ENCODE measurements around the gene ACBD6. TPM values are rescaled to one million over a fixed set of nuclear protein-coding genes. Genes with fewer than 3 reads are reported as not detected.
"Not testable (repeated sequence)": the region's sequence is repeated elsewhere in the genome, so short reads cannot be mapped to it uniquely, and the experiment has no call there.

ACBD6 gene
- total RNA-seq (2014; rRNA removed; shearing (Covaris generic)): 89.5 and 98.8 TPM in 2 replicates

DNA sequence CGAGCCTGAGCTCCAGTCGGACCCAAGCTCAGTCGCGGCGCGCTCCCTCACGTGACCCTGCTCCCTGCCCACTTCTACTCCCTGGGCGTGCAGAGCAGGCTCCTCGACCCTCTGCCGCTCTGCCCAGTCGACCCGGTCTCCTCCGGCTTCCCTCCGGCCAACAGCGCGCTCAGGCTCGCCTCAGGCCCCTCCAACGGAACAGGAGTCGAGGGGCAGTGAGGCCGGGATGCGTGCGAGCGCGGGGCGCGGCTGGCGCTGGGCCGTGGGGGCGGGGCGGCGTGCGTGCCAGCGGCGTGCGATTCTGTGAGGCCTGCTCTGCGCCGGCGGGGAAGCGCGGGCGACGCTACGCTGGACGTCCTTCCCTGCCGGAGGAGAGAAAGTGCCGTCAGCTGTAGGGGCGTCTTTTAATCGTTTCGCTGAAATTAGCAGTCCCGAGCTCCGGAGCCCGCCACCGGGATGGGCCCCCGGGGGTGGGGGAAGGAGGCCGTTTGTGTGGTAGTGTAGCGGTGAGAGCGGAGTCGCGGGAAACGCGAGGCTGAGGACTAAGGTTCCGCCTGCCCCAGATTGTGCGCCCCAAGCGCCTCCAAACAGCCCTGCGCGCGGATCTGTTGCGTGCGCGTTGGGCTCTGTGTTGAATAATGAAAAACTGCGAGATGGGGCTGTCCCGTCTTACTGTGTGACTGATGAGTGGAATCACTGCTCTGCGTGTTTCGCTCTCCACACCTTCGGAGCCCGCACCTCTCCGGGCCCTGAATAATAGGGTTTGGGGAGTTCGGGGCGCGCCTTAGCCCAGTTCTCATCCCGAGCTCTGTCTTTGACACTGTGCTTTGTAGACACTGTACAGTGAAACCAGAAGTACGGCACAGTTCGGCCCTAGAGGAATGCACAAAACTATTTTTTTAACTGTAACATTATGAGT is at the start of gene ACBD6:
Gene ACBD6, minus strand, starts transcription at position 217 of the 919 bp plus-strand sequence. CDS start 311 bp downstream, outside the sequence.
- peak; percentile 86 for DNase-seq (ENCODE audit: low spot score)
- in situ Hi-C loops (cut with HindIII; ENCODE audit: low sequenced_read_pairs): no loop called here

DNA sequence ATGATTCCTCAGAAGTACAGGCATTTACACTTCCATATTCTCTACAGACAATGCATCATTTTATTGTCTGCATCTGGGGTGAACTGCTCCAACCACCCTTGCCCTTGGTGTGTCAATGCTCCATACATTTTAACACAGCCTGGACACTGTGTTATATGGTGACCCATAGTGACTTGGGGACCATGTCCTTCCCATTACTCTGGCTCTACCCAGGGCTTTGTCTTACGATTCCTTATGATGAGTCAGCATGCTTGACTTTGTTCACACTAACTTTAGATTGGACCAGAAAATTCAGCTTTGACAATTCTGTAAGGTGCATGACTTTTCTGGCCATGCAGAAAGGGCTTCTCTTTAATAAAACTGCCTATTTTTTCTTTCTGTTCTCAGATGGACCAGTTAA is 49.6 kb upstream of the ACBD6 start:
- in situ Hi-C loops (cut with HindIII; ENCODE audit: low sequenced_read_pairs): no loop called here
- DNase-seq (ENCODE audit: low spot score): no peak

- DNase-seq (ENCODE audit: low spot score): no peak
- in situ Hi-C loops (cut with HindIII; ENCODE audit: low sequenced_read_pairs): no loop called here
These were observed 47.9 kb upstream of the ACBD6 start for GRCh38 chr1:180550241-180550640.

GRCh38 chr1:180549770-180550169 is 47.4 kb upstream of the ACBD6 start:
- in situ Hi-C loops (cut with HindIII; ENCODE audit: low sequenced_read_pairs); DNase-seq (ENCODE audit: low spot score): not testable (repeated sequence)

DNA sequence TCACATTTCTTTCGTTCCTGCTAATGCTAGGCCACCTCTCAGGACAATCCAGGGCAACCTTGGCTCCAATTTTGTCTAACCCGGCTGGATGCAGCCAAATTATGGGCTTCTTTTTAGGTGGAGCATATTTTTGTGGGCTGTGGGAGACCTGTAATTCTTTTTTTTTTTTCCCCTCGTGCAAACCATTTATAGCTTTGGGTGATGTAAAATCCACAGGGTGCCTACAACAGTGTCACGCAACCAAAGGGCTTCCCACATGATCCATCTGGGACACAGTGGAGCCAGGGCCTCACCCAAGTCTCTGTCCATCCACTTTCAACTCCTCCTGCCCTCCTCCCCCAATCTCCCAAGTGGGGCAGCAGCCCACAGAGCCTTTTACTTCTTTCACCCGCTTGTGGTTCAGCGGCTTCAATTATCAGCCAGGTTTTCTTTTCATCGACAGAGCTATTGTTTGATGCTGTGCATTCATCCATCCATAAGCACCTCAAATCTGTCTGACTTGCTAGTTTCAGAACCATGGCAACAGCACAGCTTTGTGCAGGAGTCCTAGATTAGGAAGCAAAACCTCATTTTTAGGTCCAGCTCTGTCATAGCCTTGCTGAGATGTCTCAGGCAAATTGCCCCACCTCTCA is 46.4 kb upstream of the ACBD6 start:
- no peak for DNase-seq (ENCODE audit: low spot score)
- in situ Hi-C loops (cut with HindIII; ENCODE audit: low sequenced_read_pairs): no loop called here

DNA sequence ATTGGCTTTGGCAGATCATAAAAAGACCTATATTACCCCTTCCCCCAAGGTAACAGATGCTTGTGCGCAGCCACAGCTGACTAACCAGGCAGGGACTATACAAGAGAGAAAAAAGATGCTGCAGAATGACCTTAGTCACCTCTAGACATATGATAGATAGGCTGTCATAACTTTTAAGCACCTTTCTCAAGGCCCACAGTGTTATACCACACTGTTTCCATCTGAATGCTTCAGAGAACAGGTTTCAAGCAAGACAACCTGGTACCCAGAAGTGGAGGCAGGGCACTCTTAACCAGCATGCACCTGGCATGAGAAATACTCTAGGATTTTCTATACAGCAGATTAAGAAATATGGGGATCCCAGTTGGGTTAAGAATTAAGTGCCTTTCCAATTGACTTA is 43.6 kb upstream of the ACBD6 start:
- in situ Hi-C loops (cut with HindIII; ENCODE audit: low sequenced_read_pairs): no loop called here

DNA sequence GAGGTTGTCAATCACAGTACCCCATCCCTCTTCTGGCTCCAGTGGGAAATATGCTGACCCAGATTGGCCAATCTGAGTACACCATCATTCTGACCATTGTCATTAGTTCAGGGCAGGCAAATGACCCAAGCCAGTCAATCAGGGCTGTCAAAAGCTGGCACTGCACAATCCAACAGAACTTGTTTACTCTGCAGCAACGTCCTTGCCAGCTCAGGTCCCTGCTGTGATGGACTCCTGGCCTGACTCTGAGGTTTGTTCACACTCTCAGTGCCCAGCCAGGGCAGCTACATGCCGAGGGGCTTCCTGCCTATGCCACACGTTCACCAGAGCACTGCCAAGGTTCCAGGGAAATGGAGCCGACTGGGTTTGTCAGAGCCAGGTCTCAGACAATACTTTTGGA is 41.7 kb upstream of the ACBD6 start:
- DNase-seq (ENCODE audit: low spot score): no peak
- in situ Hi-C loops (cut with HindIII; ENCODE audit: low sequenced_read_pairs): no loop called here

More for the DNA sequence above, 43.6 kb upstream of the ACBD6 start:
- DNase-seq (ENCODE audit: low spot score): no peak

- DNase-seq (ENCODE audit: low spot score): no peak
- in situ Hi-C loops (cut with HindIII; ENCODE audit: low sequenced_read_pairs): no loop called here
These were observed 40.4 kb upstream of the ACBD6 start for GRCh38 chr1:180542838-180543145.

DNA sequence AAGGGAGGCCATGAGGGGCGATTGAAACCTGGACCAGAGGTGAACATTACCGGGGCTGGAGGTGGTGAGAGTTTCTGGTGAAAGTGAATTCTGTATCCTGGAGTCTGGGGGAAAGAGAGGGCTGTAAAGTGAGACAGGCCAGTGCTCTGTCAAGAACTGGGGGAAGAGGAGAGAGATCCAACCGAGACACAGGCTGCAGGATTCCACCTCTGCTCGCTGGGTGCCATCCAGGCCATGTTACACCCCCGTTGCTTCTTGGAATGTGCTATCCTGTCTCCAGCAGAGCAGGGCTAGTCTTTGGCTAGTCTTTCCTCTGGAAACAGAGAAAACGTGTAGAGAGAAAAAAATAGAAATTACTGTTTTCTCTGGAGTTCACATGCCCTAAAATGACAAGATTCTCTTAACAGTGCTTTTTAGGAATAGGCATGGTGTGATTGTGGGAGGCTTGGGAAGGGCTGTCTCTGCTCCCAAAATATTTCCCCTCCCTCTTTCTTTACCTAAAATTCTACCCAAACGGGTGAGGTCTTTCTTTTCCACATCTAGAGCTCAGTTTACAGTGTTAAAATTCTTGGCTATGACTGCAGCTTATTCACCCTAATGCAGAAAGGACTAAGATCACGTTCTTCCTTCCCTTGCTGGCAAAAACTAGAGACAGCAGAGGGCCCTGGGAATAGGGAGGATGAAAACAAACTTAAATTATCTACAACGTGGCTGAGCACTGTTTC is 39.9 kb upstream of the ACBD6 start:
- in situ Hi-C loops (cut with HindIII; ENCODE audit: low sequenced_read_pairs): no loop called here
- DNase-seq (ENCODE audit: low spot score): peak; percentile 37

DNA sequence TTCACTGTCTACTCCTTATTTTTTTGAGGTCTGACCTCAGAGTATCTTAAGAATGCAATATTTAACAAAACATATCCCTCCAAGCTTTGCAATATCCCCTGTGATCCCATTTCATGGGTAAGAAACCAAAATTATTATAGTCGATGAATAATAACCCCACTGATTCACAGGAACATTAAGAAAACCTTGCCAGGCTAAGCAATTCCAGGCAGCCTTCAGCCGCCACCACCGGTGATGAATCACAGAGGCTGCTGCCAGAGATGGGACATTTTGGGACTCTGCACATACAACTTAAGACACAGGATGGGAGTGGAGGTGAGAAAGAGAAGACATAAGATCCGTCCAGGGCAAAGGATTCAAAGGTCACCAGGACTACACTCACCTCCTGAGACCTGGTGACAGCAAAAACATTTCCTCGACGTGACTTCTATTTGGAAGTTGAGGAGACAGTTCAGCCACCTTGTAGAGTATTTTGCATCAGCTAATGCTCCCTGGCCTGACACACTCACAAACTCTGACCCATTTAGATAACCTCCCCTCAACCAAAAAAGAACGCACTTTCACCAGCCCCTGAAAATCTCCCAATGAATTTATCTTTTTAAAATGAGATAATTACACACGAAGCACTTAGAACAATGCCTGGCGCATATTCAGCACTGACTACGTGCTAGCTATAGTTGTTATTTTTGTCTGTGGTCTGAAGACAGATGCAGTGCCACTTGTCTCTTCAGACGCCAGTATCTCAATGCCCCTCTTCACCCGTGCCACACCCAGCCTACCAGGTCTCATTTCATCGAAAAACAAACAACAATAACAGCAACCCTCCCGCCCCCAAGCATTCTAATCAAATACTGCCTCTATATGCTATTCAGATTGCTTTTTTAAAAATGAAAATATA is 38.6 kb upstream of the ACBD6 start:
- no peak for DNase-seq (ENCODE audit: low spot score)
- in situ Hi-C loops (cut with HindIII; ENCODE audit: low sequenced_read_pairs): no loop called here

DNA sequence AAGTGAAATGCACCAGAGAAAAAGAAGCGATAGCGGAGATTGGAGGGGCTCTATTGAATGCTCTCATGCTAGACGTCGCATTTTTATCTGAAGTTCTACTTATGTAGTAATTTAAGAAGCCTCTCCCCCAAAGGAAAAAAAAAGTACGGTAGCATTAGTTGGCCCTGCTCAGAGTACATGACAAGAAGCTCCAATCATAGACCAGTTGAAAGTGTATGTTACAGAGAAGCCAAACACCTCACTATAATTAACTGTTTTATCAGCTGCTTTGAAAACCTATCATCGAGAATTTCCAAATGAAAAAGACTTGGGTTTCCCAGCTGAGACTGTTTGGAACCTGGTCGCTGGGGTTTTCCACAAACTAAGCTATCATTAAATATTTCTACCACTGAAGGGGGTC is 36.8 kb upstream of the ACBD6 start:
- in situ Hi-C loops (cut with HindIII; ENCODE audit: low sequenced_read_pairs): no loop called here
- no peak for DNase-seq (ENCODE audit: low spot score)

DNA sequence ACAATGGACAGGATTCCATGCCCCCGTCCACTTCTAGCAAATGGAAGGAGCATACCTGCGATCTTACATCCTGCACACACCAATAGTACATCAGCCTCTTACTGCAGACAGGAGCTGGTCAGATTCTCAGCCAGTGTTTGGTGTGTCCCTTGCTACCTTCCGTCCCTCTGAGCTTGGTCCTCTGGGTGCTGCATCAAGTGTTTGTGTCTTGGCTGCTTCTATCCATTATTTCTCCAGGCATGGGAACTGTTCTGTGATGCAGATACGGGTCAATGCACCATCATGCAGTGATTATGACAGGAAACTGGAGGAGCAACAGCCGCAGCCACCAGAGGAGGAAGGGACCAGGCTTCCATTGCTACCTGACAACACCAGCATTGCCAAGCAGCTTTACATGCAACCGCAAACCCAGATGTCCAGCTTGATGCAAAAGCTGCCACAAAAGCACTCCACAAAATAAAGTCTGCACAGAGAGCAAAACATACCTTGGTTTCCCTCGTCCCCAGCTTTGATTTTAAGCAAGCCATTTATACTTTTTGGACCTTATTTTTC is 34.5 kb upstream of the ACBD6 start:
- in situ Hi-C loops (cut with HindIII; ENCODE audit: low sequenced_read_pairs): no loop called here
- no peak for DNase-seq (ENCODE audit: low spot score)

GRCh38 chr1:180535418-180535999 is 33.1 kb upstream of the ACBD6 start:
- in situ Hi-C loops (cut with HindIII; ENCODE audit: low sequenced_read_pairs): no loop called here
- DNase-seq (ENCODE audit: low spot score): no peak

GRCh38 chr1:180534214-180534613 is 31.8 kb upstream of the ACBD6 start:
- in situ Hi-C loops (cut with HindIII; ENCODE audit: low sequenced_read_pairs): no loop called here
- peak; percentile 57 for DNase-seq (ENCODE audit: low spot score)

GRCh38 chr1:180533266-180533987 is 31.1 kb upstream of the ACBD6 start:
- peak; percentile 51 for DNase-seq (ENCODE audit: low spot score)
- in situ Hi-C loops (cut with HindIII; ENCODE audit: low sequenced_read_pairs): no loop called here

DNA sequence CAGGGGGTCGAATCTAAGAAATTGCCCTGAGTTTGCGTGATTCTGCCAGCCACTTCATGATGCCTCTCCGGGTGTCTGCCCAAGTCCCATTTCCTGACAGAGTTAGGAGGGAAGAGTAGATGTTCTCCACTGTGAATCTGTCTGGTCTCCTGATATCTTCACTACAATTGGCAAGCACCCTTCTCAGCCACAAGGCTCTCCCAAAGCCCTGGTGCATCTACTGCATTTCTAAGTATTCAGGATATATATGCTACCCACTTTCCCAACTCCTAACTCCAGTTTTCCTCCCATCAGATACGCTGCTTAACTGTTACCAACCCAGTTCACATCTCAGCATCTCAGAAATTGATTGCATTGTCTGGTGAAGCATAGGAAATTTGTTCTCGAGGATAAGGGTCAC is 30.5 kb upstream of the ACBD6 start:
- in situ Hi-C loops (cut with HindIII; ENCODE audit: low sequenced_read_pairs): no loop called here
- DNase-seq (ENCODE audit: low spot score): no peak

GRCh38 chr1:180530501-180530900 is 28.1 kb upstream of the ACBD6 start:
- no peak for DNase-seq (ENCODE audit: low spot score)
- in situ Hi-C loops (cut with HindIII; ENCODE audit: low sequenced_read_pairs): no loop called here

Measured in G401 (cell line).